Kidney tubule cell (primary cell): ENCODE results near the gene NAT16.
A peak's percentile ranks its signal among the peaks of the same experiment; 100 is the strongest.
"Not testable (repeated sequence)": the region's sequence is repeated elsewhere in the genome, so short reads cannot be mapped to it uniquely, and the experiment has no call there.

Experiments used
- DNase-seq: peaks from one replicate; pipeline ENCODE4 v3.0.0-alpha.2; 2018; ENCODE audit warnings: low spot score

Gene NAT16

GRCh38 chr7:101156866-101157589 is 23.1 kb downstream of the NAT16 start:
- DNase-seq = peak; percentile 65

GRCh38 chr7:101156277-101156676 is 23.8 kb downstream of the NAT16 start:
- no peak for DNase-seq

- DNase-seq = no peak
Observed at GRCh38 chr7:101155303-101155702, 24.8 kb downstream of the NAT16 start.

- no peak for DNase-seq
Observed at GRCh38 chr7:101154693-101155102, 25.4 kb downstream of the NAT16 start.

- peak; percentile 96 for DNase-seq
Observed at GRCh38 chr7:101153969-101154692, 26.0 kb downstream of the NAT16 start, which contains the start of gene AP1S1. TSS of gene AP1S1 (plus strand) at chr7:101154476. CDS start at chr7:101154515, 39 bp downstream.

- no peak for DNase-seq
Observed at GRCh38 chr7:101151908-101152651, 28.0 kb downstream of the NAT16 start.

GRCh38 chr7:101140746-101141382 is 39.2 kb downstream of the NAT16 start:
- no peak for DNase-seq

- no peak for DNase-seq
Observed at GRCh38 chr7:101140339-101140699, 39.8 kb downstream of the NAT16 start.

GRCh38 chr7:101138213-101138870 is 41.8 kb downstream of the NAT16 start:
- DNase-seq = peak; percentile 96

- no peak for DNase-seq
Observed at GRCh38 chr7:101137651-101138212, 42.4 kb downstream of the NAT16 start.

- no peak for DNase-seq
Observed at GRCh38 chr7:101134399-101134980, 45.6 kb downstream of the NAT16 start.

GRCh38 chr7:101133621-101134398 is 46.3 kb downstream of the NAT16 start:
- DNase-seq = no peak

GRCh38 chr7:101132626-101133600 is 47.2 kb downstream of the NAT16 start:
- not testable (repeated sequence) for DNase-seq

GRCh38 chr7:101129603-101130117 is 50.4 kb downstream of the NAT16 start:
- no peak for DNase-seq

GRCh38 chr7:101128040-101128834 is 51.9 kb downstream of the NAT16 start:
- DNase-seq = no peak

- DNase-seq = no peak
Observed at GRCh38 chr7:101127460-101128039, 52.5 kb downstream of the NAT16 start.

- peak; percentile 99 for DNase-seq
Observed at GRCh38 chr7:101126651-101127459, 53.2 kb downstream of the NAT16 start, which contains the start of gene SERPINE1. TSS of gene SERPINE1 (plus strand) at chr7:101127104. CDS start at chr7:101128394, 1,290 bp downstream.
